Chondrocyte (in vitro differentiated cells): ENCODE results near the gene LONP2. TPM values are rescaled to one million over a fixed set of nuclear protein-coding genes. Genes with fewer than 3 reads are reported as not detected.
A peak's percentile ranks its signal among the peaks of the same experiment; 100 is the strongest.
"Not testable (repeated sequence)": the region's sequence is repeated elsewhere in the genome, so short reads cannot be mapped to it uniquely, and the experiment has no call there.

ENCODE experiments used
- DNase-seq: peaks from one replicate; pipeline ENCODE4 v3.0.0; 2021; ENCODE audit warnings: mixed read lengths, low spot score
- H3K27ac Mint-ChIP-seq: one replicate; pipeline ENCODE4 v1.8.0; 2021; ENCODE audit warnings: mild to moderate bottlenecking, moderate library complexity, mixed read lengths; ENCODE audit not compliant: unreplicated experiment
- H3K27me3 Mint-ChIP-seq: 2 replicates; pipeline ENCODE4 v1.8.0; 2021; ENCODE audit warnings: low read depth, mixed read lengths
- H3K36me3 Mint-ChIP-seq: 2 replicates; pipeline ENCODE4 v1.8.0; 2021; ENCODE audit warnings: low read depth, mixed read lengths
- H3K4me1 Mint-ChIP-seq: 2 replicates; pipeline ENCODE4 v1.8.0; 2021; ENCODE audit warnings: low read depth, mild to moderate bottlenecking, mixed read lengths
- H3K4me3 Mint-ChIP-seq: one replicate; pipeline ENCODE4 v1.8.0; 2021; ENCODE audit warnings: mild to moderate bottlenecking, moderate library complexity, mixed read lengths; ENCODE audit not compliant: unreplicated experiment
- H3K9me3 Mint-ChIP-seq: 2 replicates; pipeline ENCODE4 v1.8.0; 2021; ENCODE audit warnings: low read depth, mixed read lengths
- CTCF ChIP-seq: fragments of 200-600 bp; sonication (generic); IDR thresholded peaks from 2 replicates; pipeline ENCODE4 v1.5.0; 2021; ENCODE audit warnings: antibody characterized with exemption, mild to moderate bottlenecking, moderate library complexity
- total RNA-seq: library from RNA; stranded (reverse); gene quantifications from 3 replicates; pipeline ENCODE4 v1.2.1, GENCODE V29; 2021

Gene LONP2
- total RNA-seq, 1 donor from 2014 or later = 53.1 TPM

- H3K9me3 Mint-ChIP-seq = no peaks in the 10 kb centered on the region
- no peak for DNase-seq
- H3K36me3 Mint-ChIP-seq = no peaks in the 10 kb centered on the region
- TF ChIP-seq CTCF = no peak
- H3K4me1 Mint-ChIP-seq = peaks cover 39% of the 10 kb centered on the region
- no peak overlapping the region for H3K27ac Mint-ChIP-seq
- no peak overlapping the region for H3K4me3 Mint-ChIP-seq
- no peaks in the 10 kb centered on the region for H3K27me3 Mint-ChIP-seq
Observed at GRCh38 chr16:48373258-48374029, 129.3 kb downstream of the LONP2 start.

GRCh38 chr16:48374255-48374654 is 130.2 kb downstream of the LONP2 start:
- peaks cover 42% of the 10 kb centered on the region for H3K4me1 Mint-ChIP-seq
- TF ChIP-seq CTCF = no peak
- no peak overlapping the region for H3K4me3 Mint-ChIP-seq
- H3K27me3 Mint-ChIP-seq = no peaks in the 10 kb centered on the region
- DNase-seq = no peak
- no peaks in the 10 kb centered on the region for H3K36me3 Mint-ChIP-seq
- H3K9me3 Mint-ChIP-seq = no peaks in the 10 kb centered on the region
- H3K27ac Mint-ChIP-seq = no peak overlapping the region

- peak overlapping the region; percentile 82 for H3K27ac Mint-ChIP-seq
- not testable (repeated sequence) for DNase-seq, H3K27me3 Mint-ChIP-seq, H3K4me3 Mint-ChIP-seq, H3K9me3 Mint-ChIP-seq, H3K36me3 Mint-ChIP-seq
- H3K4me1 Mint-ChIP-seq = peaks cover 41% of the 10 kb centered on the region
Observed at GRCh38 chr16:48377301-48377700, 133.2 kb downstream of the LONP2 start.

- H3K4me1 Mint-ChIP-seq = peaks cover 48% of the 10 kb centered on the region
- H3K27me3 Mint-ChIP-seq = no peaks in the 10 kb centered on the region
- H3K27ac Mint-ChIP-seq = no peak overlapping the region
- no peak for TF ChIP-seq CTCF
- no peaks in the 10 kb centered on the region for H3K9me3 Mint-ChIP-seq
- H3K4me3 Mint-ChIP-seq = no peak overlapping the region
- no peak for DNase-seq
- H3K36me3 Mint-ChIP-seq = no peaks in the 10 kb centered on the region
Observed at GRCh38 chr16:48378276-48378675, 134.2 kb downstream of the LONP2 start.

GRCh38 chr16:48378836-48379235 is 134.7 kb downstream of the LONP2 start:
- H3K4me3 Mint-ChIP-seq = no peak overlapping the region
- peaks cover 54% of the 10 kb centered on the region for H3K4me1 Mint-ChIP-seq
- H3K9me3 Mint-ChIP-seq = no peaks in the 10 kb centered on the region
- TF ChIP-seq CTCF = no peak
- no peaks in the 10 kb centered on the region for H3K36me3 Mint-ChIP-seq
- no peak for DNase-seq
- no peaks in the 10 kb centered on the region for H3K27me3 Mint-ChIP-seq
- no peak overlapping the region for H3K27ac Mint-ChIP-seq

- no peak for DNase-seq
- TF ChIP-seq CTCF = no peak
- no peaks in the 10 kb centered on the region for H3K27me3 Mint-ChIP-seq
Observed at GRCh38 chr16:48381201-48381600, 137.1 kb downstream of the LONP2 start.

More at GRCh38 chr16:48381201-48381600, 137.1 kb downstream of the LONP2 start:
- Mint-ChIP-seq H3K4me1 (peaks cover 59% of the 10 kb centered on the region), H3K4me3 (no peak overlapping the region), H3K36me3 (no peaks in the 10 kb centered on the region), H3K9me3 (no peaks in the 10 kb centered on the region), H3K27ac (peak overlapping the region; percentile 62)
